CD4-positive, alpha-beta T cell treated with Interleukin-6 at 100 ng/mL for 8 hours (primary cell): ENCODE data around the gene VWF.
"Not testable (repeated sequence)": the region's sequence is repeated elsewhere in the genome, so short reads cannot be mapped to it uniquely, and the experiment has no call there.

Experiments used
- DNase-seq: peaks from one replicate; pipeline ENCODE4 v3.0.0-alpha.2; 2020; ENCODE audit warnings: mixed read lengths, low spot score

VWF gene

GRCh38 chr12:6104027-6104426, 20.4 kb downstream of the VWF start:
- no peak for DNase-seq

- DNase-seq: not testable (repeated sequence)
These were observed 22.4 kb downstream of the VWF start for GRCh38 chr12:6102021-6102420.

DNA sequence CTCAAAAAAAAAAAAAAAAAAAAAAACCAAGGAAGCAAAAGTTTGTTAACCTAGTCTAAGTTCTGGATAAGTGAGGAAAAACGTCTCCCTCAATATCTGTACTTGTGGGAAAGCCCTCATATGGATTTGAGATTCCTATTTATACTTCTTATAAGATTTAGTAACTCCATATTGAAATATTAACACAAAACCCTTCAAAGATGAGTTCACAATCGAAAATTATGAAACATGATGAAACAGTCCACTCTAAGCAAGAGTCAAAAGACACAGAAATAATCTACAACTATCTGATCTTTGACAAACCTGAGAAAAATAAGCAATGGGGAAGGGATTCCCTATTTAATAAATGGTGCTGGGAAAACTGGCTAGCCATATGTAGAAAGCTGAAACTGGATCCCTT, 25.2 kb downstream of the VWF start:
- DNase-seq: no peak

DNA sequence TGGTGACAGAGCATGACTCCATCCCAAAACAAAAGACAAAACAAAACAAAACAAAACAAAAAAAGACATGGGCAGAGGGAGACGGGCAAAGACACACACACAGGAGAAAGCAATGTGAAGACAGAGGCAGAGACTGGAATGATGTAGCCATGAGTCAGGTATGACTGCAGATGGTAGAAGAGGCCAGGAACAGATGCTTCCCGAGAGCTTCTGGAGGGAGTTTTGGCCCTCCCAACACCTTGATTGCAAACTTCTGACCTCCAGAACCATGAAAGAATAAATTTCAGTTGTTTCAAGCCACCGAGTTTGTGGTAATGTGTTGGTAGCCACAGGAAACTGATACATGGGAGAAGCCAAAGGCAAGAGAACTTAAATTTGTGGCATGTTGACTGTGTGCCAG, 27.1 kb downstream of the VWF start:
- DNase-seq: no peak

GRCh38 chr12:6096527-6096926, 27.9 kb downstream of the VWF start:
- no peak for DNase-seq

DNA sequence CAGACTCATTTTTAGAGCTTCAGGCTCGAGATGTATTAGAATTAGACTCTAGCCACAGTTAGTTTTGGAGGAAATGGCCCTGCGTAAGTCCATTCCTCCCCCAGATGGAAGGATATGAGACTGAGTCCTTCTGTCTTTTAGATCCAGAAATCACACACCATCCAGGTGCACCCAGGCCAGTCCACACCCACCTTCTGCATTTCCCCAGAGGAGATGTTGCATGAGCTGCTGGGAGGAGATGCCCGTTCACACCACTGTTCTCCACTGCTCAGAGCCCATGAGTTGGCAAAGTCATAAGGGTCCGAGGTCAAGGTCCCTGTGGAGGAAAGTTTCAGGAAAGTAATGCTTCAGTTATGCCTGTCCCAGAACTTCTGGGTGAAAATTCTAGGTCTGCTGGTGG, 29.2 kb downstream of the VWF start:
- DNase-seq: no peak

- no peak for DNase-seq
These were observed 30.7 kb downstream of the VWF start for GRCh38 chr12:6093764-6094163.

DNA sequence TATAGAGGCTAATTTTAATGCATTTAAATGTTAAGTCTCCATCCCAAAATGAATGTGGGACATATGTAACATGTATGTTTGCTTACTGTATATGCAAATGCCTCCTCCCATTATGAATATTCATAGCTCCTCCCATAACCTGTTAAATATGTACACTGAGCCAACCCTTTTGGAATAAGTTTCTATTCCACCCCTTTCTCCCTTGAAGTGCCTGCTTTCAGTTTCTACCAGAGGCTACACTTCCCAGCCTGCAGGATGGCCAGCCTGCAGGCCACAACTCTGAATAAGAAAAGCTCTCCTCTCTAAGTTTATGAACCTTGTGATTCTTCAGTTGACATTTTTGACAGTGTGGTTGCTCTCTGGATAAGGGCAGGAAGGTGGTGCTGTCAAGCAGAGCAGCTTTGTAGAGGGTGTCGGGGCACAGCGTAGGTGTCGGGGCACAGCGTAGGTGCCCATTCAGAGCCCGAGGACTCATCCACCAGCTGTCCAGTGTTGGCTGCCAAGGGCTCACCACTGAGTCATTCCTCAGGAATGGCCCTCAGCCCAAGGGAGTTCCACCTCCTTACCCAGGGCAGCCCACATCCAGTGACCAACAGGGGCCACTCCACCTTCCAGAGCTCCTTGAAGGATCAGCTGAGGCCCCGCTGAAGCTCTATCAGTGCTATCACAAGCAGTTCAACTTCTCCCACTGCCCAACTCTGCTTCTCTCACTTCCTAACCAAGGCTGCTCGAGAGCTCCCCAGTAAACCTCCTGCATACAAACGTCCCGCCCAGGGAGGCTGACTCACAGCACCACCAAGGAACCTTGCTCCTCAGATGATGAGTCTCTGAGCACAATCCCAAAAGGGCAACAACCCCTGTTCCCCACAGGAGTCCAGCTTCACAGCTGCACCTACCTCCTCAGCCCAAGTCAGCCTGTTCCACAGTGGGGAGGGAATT, 31.4 kb downstream of the VWF start:
- no peak for DNase-seq

GRCh38 chr12:6091786-6092566, 32.5 kb downstream of the VWF start:
- DNase-seq: no peak

GRCh38 chr12:6090803-6091202, 33.7 kb downstream of the VWF start:
- no peak for DNase-seq

GRCh38 chr12:6088921-6089747, 35.3 kb downstream of the VWF start:
- DNase-seq: no peak

- DNase-seq: no peak
These were observed 38.2 kb downstream of the VWF start for GRCh38 chr12:6086316-6086715.

- no peak for DNase-seq
These were observed 38.6 kb downstream of the VWF start for GRCh38 chr12:6085841-6086240.

GRCh38 chr12:6084969-6085450, 39.5 kb downstream of the VWF start:
- DNase-seq: no peak

DNA sequence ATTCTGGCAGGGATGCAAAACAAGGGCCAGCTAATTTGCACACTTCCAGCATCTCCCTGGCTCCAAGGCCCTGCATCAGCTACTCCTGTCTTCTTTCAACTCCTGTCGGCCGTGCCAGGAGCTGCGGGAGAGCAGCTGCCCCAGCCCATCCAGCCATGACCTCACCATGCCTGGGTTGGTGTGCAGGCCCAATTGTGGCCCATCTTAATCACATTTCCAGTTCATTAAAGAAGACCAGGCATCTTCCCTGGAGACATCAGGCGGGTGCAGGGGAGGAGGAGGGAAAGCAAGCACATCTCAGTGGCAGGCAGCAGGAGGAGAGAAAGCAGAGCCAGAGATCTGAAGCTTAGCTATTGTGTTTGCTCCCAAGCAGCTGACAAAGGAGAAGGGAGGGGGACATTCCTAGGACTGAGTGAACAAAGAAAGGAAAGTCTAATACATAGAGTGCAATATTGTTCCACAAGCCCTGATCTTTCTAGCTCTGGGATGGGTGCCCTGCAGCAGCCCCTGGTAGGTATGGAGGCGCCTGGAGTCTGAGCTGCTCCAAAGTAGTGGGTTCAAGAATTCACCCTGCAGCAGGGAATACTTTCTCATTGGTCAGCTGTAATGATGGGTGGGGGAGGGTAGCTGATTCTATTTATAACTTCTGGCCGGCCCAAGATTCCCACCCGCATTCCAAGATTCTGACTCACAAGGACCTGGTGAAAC, 40.1 kb downstream of the VWF start:
- no peak for DNase-seq

- DNase-seq: no peak
These were observed 40.9 kb downstream of the VWF start for GRCh38 chr12:6083601-6084000.

GRCh38 chr12:6082613-6083012, 41.9 kb downstream of the VWF start:
- DNase-seq: no peak

DNA sequence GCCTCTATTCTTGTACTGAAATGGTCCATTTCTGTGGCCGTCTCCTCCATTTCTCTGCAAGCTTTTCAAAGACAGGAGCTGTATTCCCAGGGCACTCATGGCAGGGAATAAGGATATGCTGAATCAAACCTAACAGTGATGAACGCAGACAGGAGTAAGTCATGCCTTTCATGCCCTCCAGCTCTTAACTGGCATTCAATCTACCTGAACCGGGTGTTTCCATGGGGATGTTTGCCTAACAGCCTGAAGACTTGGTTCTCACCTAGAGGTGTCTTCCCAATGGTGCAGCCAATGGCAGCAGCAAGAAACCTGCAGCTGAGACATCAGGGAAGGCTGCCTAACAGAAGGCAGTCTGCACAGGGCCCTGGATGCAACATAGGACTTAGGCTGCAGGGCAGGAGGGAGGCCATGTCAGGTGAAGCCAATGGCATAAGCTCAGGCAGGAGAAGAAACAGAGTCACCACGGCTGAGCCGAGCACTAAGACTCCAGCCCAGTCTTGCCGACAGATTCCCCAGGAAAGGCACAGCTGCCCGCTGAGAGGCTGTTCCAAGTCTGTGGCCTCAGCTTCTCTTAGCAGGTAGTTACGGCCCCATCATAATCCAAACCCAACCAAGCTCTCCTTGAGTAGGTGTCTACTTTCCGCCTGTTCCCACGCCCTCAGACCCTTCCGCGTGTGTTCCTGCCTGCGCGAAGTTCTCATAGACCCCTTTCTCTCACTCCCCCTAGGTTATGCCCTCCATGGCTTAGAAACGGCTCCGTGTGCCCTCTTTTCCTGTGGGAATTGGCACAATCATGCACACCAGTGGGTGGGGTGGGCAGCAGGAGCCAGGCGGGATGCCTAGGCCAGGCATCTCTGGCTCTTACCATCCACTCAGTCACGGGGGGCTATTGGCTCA, 44.1 kb downstream of the VWF start:
- DNase-seq: no peak

- no peak for DNase-seq
These were observed 45.9 kb downstream of the VWF start for GRCh38 chr12:6078398-6079096.

DNA sequence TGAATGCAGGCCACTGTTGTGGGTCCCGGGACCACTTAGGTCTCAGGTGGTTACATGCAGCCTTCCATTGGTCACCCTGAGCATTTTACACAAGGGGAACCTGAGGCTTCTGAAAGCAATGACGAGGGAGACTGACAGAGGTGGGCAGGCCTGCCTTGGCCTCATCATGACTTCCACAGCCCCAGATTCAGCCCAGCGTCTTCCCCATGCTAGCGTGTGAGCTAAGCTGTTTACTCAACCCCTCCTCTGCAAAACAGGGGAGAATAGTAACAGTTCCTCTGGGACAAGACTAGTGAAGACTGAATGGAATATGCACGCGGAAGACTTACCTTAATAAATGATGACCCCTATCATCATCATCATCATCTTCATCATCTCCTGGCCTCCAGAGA, 46.8 kb downstream of the VWF start:
- no peak for DNase-seq
